WTC11 (cell line): ENCODE data around the gene TC2N. TPM values are rescaled to one million over a fixed set of nuclear protein-coding genes. Genes with fewer than 3 reads are reported as not detected.

Source experiments
- ATAC-seq: fragments of 200-7000 bp; cut with Tn5 transposase; 2 replicates; pipeline ENCODE4 v1.10.0; 2021; ENCODE audit warnings: mild to moderate bottlenecking, moderate library complexity
- CTCF ChIA-PET: fragments of 300-600 bp; sonication (Branson Sonifier 250); formaldehyde crosslinking; loops from one replicate; lab custom pipeline; 2021; ENCODE audit warnings: antibody characterized with exemption; lab: Charles Lee
- POLR2A ChIA-PET: fragments of 350-600 bp; sonication (Branson Sonifier 250); formaldehyde crosslinking; loops from one replicate; lab custom pipeline; 2021; ENCODE audit warnings: antibody characterized with exemption; lab: Charles Lee
- DNase-seq: peaks from one replicate; pipeline ENCODE4 v3.0.0; 2021; ENCODE audit warnings: low spot score
- H3K27ac Mint-ChIP-seq: 2 replicates; pipeline ENCODE4 v1.8.0; 2021; ENCODE audit warnings: mixed read lengths
- H3K27me3 Mint-ChIP-seq: 2 replicates; pipeline ENCODE4 v1.8.0; 2021; ENCODE audit warnings: low read depth, mild to moderate bottlenecking, moderate library complexity, mixed read lengths
- H3K36me3 Mint-ChIP-seq: 2 replicates; pipeline ENCODE4 v1.8.0; 2021; ENCODE audit warnings: mixed read lengths
- H3K4me1 Mint-ChIP-seq: 2 replicates; pipeline ENCODE4 v1.8.0; 2022; ENCODE audit warnings: mixed read lengths
- H3K4me3 Mint-ChIP-seq: 2 replicates; pipeline ENCODE4 v1.8.0; 2021; ENCODE audit warnings: mild to moderate bottlenecking, moderate library complexity, mixed read lengths
- H3K9me3 Mint-ChIP-seq: 2 replicates; pipeline ENCODE4 v1.8.0; 2021; ENCODE audit warnings: mixed read lengths
- AR ChIP-seq: fragments of 250-450 bp; sonication (Bioruptor Pico); IDR thresholded peaks from 2 replicates; pipeline ENCODE4 v1.9.0; 2021; ENCODE audit warnings: mild to moderate bottlenecking
- ATF2 ChIP-seq: sonication (generic); formaldehyde crosslinking; IDR thresholded peaks from 2 replicates; pipeline ENCODE4 v1.8.1; 2022; ENCODE audit warnings: low read depth, missing genetic modification reagents, borderline replicate concordance
- CREB1 ChIP-seq: sonication (generic); formaldehyde crosslinking; IDR thresholded peaks from 2 replicates; pipeline ENCODE4 v1.8.0; 2023; ENCODE audit warnings: mild to moderate bottlenecking, missing genetic modification reagents
- ERG ChIP-seq: fragments of 250-450 bp; sonication (Bioruptor Pico); IDR thresholded peaks from 2 replicates; pipeline ENCODE4 v1.8.0; 2021; ENCODE audit warnings: mild to moderate bottlenecking
- FOXP1 ChIP-seq: sonication (generic); formaldehyde crosslinking; IDR thresholded peaks from 2 replicates; pipeline ENCODE4 v1.8.0; 2022; ENCODE audit warnings: missing genetic modification reagents, mild to moderate bottlenecking, moderate library complexity, borderline replicate concordance
- IRF2 ChIP-seq: sonication (generic); formaldehyde crosslinking; IDR thresholded peaks from 2 replicates; pipeline ENCODE4 v1.8.0; 2022; ENCODE audit warnings: low read depth, missing genetic modification reagents, borderline replicate concordance
- JAZF1 ChIP-seq: fragments of 250-450 bp; sonication (Bioruptor Pico); IDR thresholded peaks from 2 replicates; pipeline ENCODE4 v1.9.0; 2021; ENCODE audit warnings: moderate library complexity, mild to moderate bottlenecking, inconsistent platforms
- JUN ChIP-seq: sonication (generic); formaldehyde crosslinking; IDR thresholded peaks from 2 replicates; pipeline ENCODE4 v1.8.0; 2023; ENCODE audit warnings: mild to moderate bottlenecking, missing genetic modification reagents
- MAX ChIP-seq: sonication (generic); formaldehyde crosslinking; IDR thresholded peaks from 2 replicates; pipeline ENCODE4 v1.8.0; 2022; ENCODE audit warnings: mild to moderate bottlenecking, missing genetic modification reagents
- NFYB ChIP-seq: sonication (generic); formaldehyde crosslinking; conservative IDR thresholded peaks from 2 replicates; pipeline ENCODE4 v1.8.0; 2022; ENCODE audit warnings: low read depth, missing genetic modification reagents
- OVOL2 ChIP-seq: fragments of 250-450 bp; sonication (Bioruptor Pico); IDR thresholded peaks from 2 replicates; pipeline ENCODE4 v1.9.0; 2021; ENCODE audit warnings: mild to moderate bottlenecking, borderline replicate concordance
- USF2 ChIP-seq: sonication (generic); formaldehyde crosslinking; IDR thresholded peaks from 2 replicates; pipeline ENCODE4 v1.8.1; 2023; ENCODE audit warnings: mild to moderate bottlenecking, missing genetic modification reagents, moderate library complexity
- ZNF219 ChIP-seq: sonication (generic); formaldehyde crosslinking; IDR thresholded peaks from 2 replicates; pipeline ENCODE4 v1.8.0; 2023; ENCODE audit warnings: missing genetic modification reagents, mild to moderate bottlenecking, borderline replicate concordance
- total RNA-seq: library from RNA; stranded (reverse); gene quantifications from 3 replicates; pipeline ENCODE4 v1.2.3, GENCODE V29; 2021
- TF ChIP-seq, protein P1 (sequence below): sonication (generic); formaldehyde crosslinking; IDR thresholded peaks from 2 replicates; pipeline ENCODE4 v1.8.0; 2022; ENCODE audit warnings: mild to moderate bottlenecking, missing genetic modification reagents
- TF ChIP-seq, protein P2 (sequence below): sonication (generic); formaldehyde crosslinking; IDR thresholded peaks from 2 replicates; pipeline ENCODE4 v1.8.1; 2022; ENCODE audit warnings: mild to moderate bottlenecking, missing genetic modification reagents, moderate library complexity, borderline replicate concordance
- TF ChIP-seq, protein P3 (sequence below): fragments of 250-450 bp; sonication (Bioruptor Pico); IDR thresholded peaks from 2 replicates; pipeline ENCODE4 v2.1.2; 2022; ENCODE audit warnings: mild to moderate bottlenecking, moderate library complexity
- TF ChIP-seq, protein P4 (sequence below): sonication (generic); formaldehyde crosslinking; IDR thresholded peaks from 2 replicates; pipeline ENCODE4 v1.8.0; 2023; ENCODE audit warnings: mild to moderate bottlenecking, missing genetic modification reagents

TC2N gene
- total RNA-seq, 1 experiment from 2014 or later, result 33.0 TPM

DNA sequence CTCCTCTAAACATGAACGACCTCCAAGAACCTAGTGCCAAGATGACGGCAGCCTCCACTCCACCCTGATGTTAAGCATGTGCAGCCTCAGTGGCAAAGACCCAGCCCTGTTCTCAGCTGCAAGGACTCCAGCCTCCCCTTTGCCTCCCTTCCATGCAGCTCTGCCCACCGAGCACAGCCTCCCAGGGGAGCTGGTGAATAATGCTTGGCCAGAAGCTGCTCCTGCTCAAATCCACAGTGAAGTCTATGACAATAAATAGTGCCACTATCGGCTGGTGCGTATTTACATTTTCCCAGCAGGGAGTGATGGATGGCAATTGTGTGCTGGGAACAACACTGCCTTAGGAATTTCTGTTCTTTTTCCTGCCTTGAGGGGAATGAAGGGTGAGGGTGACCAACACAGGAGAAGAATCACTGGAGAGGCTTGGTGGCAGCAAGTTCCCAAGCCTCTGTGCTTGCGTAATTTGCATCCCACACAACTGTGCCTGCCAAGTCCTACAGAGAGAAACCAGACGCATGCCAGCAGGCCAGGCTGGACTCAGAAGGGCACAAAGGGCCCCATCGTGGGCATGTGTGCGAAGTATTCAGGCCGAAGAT lies 29.9 kb upstream of the TC2N start (continued):
- no peak for TF ChIP-seq AR (CRISPR knock-in tag)
- no peak for TF ChIP-seq JAZF1 (CRISPR knock-in tag)
- no peak for TF ChIP-seq JUN
- no peak for TF ChIP-seq NFYB (CRISPR knock-in tag)
- TF ChIP-seq, protein P1, sequence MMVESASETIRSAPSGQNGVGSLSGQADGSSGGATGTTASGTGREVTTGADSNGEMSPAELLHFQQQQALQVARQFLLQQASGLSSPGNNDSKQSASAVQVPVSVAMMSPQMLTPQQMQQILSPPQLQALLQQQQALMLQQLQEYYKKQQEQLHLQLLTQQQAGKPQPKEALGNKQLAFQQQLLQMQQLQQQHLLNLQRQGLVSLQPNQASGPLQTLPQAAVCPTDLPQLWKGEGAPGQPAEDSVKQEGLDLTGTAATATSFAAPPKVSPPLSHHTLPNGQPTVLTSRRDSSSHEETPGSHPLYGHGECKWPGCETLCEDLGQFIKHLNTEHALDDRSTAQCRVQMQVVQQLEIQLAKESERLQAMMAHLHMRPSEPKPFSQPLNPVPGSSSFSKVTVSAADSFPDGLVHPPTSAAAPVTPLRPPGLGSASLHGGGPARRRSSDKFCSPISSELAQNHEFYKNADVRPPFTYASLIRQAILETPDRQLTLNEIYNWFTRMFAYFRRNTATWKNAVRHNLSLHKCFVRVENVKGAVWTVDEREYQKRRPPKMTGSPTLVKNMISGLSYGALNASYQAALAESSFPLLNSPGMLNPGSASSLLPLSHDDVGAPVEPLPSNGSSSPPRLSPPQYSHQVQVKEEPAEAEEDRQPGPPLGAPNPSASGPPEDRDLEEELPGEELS (CRISPR knock-in tag), result no peak

DNA sequence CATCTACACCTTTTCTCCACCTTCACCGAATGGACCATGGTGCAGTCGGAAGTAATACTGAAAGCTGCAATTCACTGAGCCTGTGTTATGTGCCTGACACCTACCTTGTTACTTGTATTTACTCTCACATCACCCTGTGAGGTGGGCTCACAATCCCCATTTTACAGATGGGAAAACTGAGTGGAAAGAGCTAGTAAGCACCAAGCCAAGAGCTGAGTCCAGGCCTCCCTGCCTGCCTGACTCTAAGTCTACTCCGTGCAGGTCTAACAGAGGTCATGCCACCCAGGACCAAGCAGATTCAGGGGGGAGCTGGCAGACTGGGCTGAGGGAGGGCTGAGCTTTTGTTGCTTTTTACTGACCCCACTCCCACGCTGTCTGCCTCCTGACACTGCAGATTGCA lies 29.1 kb upstream of the TC2N start:
- ChIA-PET POLR2A (no interaction called here), CTCF (interaction anchor here (1.6 to 5.8 kb wide), 3 partner anchors 15 to 37 kb away, joined by 3 to 45 read pairs (median 5); no protein-coding TSS in a partner anchor)
- no peak overlapping the region for H3K27ac Mint-ChIP-seq
- ATAC-seq (no peak), DNase-seq (no peak)
- no peaks in the 10 kb centered on the region for H3K9me3 Mint-ChIP-seq
- TF ChIP-seq CREB1, result no peak
- TF ChIP-seq OVOL2 (CRISPR knock-in tag), result no peak
- TF ChIP-seq ERG (CRISPR knock-in tag), result no peak
- TF ChIP-seq, protein P2, sequence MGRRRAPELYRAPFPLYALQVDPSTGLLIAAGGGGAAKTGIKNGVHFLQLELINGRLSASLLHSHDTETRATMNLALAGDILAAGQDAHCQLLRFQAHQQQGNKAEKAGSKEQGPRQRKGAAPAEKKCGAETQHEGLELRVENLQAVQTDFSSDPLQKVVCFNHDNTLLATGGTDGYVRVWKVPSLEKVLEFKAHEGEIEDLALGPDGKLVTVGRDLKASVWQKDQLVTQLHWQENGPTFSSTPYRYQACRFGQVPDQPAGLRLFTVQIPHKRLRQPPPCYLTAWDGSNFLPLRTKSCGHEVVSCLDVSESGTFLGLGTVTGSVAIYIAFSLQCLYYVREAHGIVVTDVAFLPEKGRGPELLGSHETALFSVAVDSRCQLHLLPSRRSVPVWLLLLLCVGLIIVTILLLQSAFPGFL, result no peak
- no peak for TF ChIP-seq FOXP1
- TF ChIP-seq ATF2 (CRISPR knock-in tag), result no peak
- no peaks in the 10 kb centered on the region for H3K36me3 Mint-ChIP-seq
- no peaks in the 10 kb centered on the region for H3K27me3 Mint-ChIP-seq
- no peak overlapping the region for H3K4me3 Mint-ChIP-seq
- peaks cover 19% of the 10 kb centered on the region for H3K4me1 Mint-ChIP-seq

GRCh38 chr14:91893669-91894068 lies 26.3 kb upstream of the TC2N start:
- Mint-ChIP-seq H3K9me3 (no peaks in the 10 kb centered on the region), H3K36me3 (no peaks in the 10 kb centered on the region), H3K4me1 (peaks cover 19% of the 10 kb centered on the region), H3K27ac (no peak overlapping the region; the same call in 1 of the 2 replicates), H3K27me3 (no peaks in the 10 kb centered on the region), H3K4me3 (no peak overlapping the region)
- POLR2A ChIA-PET, result no interaction called here
- ATAC-seq (no peak), DNase-seq (no peak)
- CTCF ChIA-PET, result interaction anchor here (1.0 to 1.9 kb wide), 4 partner anchors 18 to 242 kb away, joined by 3 to 8 read pairs (median 4); no protein-coding TSS in a partner anchor
- TF ChIP-seq IRF2 (no peak), USF2 (CRISPR knock-in tag) (no peak), MAX (no peak), ZNF219 (CRISPR knock-in tag) (no peak)
- TF ChIP-seq, protein P3, sequence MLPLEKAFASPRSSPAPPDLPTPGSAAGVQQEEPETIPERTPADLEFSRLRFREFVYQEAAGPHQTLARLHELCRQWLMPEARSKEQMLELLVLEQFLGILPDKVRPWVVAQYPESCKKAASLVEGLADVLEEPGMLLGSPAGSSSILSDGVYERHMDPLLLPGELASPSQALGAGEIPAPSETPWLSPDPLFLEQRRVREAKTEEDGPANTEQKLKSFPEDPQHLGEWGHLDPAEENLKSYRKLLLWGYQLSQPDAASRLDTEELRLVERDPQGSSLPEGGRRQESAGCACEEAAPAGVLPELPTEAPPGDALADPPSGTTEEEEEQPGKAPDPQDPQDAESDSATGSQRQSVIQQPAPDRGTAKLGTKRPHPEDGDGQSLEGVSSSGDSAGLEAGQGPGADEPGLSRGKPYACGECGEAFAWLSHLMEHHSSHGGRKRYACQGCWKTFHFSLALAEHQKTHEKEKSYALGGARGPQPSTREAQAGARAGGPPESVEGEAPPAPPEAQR (CRISPR knock-in tag), result no peak
- TF ChIP-seq, protein P4, sequence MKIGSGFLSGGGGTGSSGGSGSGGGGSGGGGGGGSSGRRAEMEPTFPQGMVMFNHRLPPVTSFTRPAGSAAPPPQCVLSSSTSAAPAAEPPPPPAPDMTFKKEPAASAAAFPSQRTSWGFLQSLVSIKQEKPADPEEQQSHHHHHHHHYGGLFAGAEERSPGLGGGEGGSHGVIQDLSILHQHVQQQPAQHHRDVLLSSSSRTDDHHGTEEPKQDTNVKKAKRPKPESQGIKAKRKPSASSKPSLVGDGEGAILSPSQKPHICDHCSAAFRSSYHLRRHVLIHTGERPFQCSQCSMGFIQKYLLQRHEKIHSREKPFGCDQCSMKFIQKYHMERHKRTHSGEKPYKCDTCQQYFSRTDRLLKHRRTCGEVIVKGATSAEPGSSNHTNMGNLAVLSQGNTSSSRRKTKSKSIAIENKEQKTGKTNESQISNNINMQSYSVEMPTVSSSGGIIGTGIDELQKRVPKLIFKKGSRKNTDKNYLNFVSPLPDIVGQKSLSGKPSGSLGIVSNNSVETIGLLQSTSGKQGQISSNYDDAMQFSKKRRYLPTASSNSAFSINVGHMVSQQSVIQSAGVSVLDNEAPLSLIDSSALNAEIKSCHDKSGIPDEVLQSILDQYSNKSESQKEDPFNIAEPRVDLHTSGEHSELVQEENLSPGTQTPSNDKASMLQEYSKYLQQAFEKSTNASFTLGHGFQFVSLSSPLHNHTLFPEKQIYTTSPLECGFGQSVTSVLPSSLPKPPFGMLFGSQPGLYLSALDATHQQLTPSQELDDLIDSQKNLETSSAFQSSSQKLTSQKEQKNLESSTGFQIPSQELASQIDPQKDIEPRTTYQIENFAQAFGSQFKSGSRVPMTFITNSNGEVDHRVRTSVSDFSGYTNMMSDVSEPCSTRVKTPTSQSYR (CRISPR knock-in tag), result no peak
